Prostate gland (tissue), 2 donors: ENCODE results near the gene KRTAP5-9.

Experiments
- POLR2A ChIP-seq: fragments of 450-650 bp; IDR thresholded peaks from one replicate; pipeline ENCODE4 v1.6.1; 2016; ENCODE audit warnings: antibody characterized with exemption, mild to moderate bottlenecking
- POLR2AphosphoS5 ChIP-seq: sonication (generic); formaldehyde crosslinking; IDR thresholded peaks from one replicate; pipeline ENCODE4 v1.6.1; 2017; ENCODE audit warnings: antibody characterized with exemption
- TF ChIP-seq, protein P1 (sequence below), 4 experiments: fragments of 200-600 bp in 2 of 4; fragments of 450-650 bp in 2 of 4; sonication (generic) in 2 of 4; IDR thresholded peaks; 1 replicate in 3 of 4; 2 replicates in 1 of 4; pipeline ENCODE4 v1.5.1; 2016 to 2019; ENCODE audit warnings: antibody characterized with exemption in 4 of 4, mild to moderate bottlenecking in 2 of 4, moderate library complexity in 2 of 4

DNA sequence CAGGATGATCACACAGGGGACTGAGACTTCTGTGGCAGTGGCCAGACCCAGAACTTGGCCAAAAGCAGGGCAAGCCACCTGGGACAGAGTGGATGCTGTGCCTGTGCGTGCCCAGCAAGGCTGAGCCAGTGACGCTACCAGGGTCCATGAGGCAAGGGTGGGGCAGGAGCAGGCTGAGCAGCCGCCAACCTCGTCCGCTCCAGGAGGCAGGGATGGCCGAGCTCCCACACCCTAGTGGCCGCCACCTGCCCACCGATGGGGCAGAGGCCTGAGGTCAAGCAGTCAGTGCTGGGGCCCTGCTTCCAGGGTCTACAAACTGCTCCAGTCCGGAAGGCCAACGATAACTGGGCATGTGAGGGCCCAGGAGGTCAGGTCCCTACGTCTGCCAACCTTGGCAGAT, 7.3 kb downstream of the KRTAP5-9 start:
- TF ChIP-seq POLR2AphosphoS5 (no peak), POLR2A (no peak)
- TF ChIP-seq, protein P1, sequence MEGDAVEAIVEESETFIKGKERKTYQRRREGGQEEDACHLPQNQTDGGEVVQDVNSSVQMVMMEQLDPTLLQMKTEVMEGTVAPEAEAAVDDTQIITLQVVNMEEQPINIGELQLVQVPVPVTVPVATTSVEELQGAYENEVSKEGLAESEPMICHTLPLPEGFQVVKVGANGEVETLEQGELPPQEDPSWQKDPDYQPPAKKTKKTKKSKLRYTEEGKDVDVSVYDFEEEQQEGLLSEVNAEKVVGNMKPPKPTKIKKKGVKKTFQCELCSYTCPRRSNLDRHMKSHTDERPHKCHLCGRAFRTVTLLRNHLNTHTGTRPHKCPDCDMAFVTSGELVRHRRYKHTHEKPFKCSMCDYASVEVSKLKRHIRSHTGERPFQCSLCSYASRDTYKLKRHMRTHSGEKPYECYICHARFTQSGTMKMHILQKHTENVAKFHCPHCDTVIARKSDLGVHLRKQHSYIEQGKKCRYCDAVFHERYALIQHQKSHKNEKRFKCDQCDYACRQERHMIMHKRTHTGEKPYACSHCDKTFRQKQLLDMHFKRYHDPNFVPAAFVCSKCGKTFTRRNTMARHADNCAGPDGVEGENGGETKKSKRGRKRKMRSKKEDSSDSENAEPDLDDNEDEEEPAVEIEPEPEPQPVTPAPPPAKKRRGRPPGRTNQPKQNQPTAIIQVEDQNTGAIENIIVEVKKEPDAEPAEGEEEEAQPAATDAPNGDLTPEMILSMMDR (IDR thresholded peaks at IDR 0.05), result no peak
